Effector memory CD4-positive, alpha-beta T cell (primary cell): ENCODE results near the gene CSMD2.

Experiments
- DNase-seq, 3 donors: peaks; one replicate each; pipeline ENCODE4 v3.0.0-alpha.2; 2020
- H3K27ac ChIP-seq: 2 replicates; pipeline ENCODE4 v1.7.0; 2013; ENCODE audit warnings: mild to moderate bottlenecking, low read length, moderate library complexity; ENCODE audit not compliant: insufficient read depth, poor library complexity, severe bottlenecking
- H3K27me3 ChIP-seq: replicated peaks from 2 replicates; pipeline ENCODE4 v1.7.0; 2013; ENCODE audit warnings: mild to moderate bottlenecking, low read length; ENCODE audit not compliant: insufficient read depth, control insufficient read depth, poor library complexity, severe bottlenecking
- H3K36me3 ChIP-seq: 2 replicates; pipeline ENCODE4 v1.7.0; 2013; ENCODE audit warnings: mild to moderate bottlenecking, low read length, moderate library complexity; ENCODE audit not compliant: control insufficient read depth, insufficient read depth
- H3K4me1 ChIP-seq: 2 replicates; pipeline ENCODE4 v1.7.0; 2013; ENCODE audit warnings: low read length, mild to moderate bottlenecking; ENCODE audit not compliant: control insufficient read depth, insufficient read depth, poor library complexity, severe bottlenecking
- H3K4me3 ChIP-seq: 2 replicates; pipeline ENCODE4 v1.7.0; 2013; ENCODE audit warnings: low read length, low read depth, mild to moderate bottlenecking; ENCODE audit not compliant: insufficient read depth, poor library complexity, severe bottlenecking
- H3K9me3 ChIP-seq: 2 replicates; pipeline ENCODE4 v1.7.0; 2013; ENCODE audit warnings: mild to moderate bottlenecking, low read length, moderate library complexity; ENCODE audit not compliant: control insufficient read depth

Gene CSMD2

DNA sequence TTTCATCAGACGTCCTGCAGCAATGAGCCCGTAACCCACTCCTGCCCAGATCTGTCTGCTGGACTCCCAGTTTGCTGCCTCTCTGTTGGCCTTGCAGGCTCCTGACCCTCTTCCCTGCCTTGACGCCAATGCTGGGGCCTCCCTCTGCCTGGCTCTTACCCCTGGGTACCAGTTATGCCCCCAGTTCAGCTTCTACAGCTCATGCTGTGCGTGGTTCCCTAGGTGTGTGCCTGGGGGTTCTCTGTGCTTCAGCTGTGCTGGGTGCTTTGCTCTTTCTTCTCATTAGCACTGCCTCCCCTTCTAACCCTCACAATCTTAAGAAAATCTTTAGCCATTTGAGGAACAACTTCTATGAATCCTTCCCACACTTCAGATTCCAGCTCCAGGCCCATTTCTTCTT, 541.2 kb downstream of the CSMD2 start:
- Histone ChIP-seq H3K27me3 (peaks cover 4% of the 10 kb centered on the region), H3K4me3 (no peak overlapping the region), H3K9me3 (no peaks in the 10 kb centered on the region), H3K36me3 (no peaks in the 10 kb centered on the region), H3K4me1 (no peaks in the 10 kb centered on the region), H3K27ac (no peak overlapping the region)
- DNase-seq, result no peak

DNA sequence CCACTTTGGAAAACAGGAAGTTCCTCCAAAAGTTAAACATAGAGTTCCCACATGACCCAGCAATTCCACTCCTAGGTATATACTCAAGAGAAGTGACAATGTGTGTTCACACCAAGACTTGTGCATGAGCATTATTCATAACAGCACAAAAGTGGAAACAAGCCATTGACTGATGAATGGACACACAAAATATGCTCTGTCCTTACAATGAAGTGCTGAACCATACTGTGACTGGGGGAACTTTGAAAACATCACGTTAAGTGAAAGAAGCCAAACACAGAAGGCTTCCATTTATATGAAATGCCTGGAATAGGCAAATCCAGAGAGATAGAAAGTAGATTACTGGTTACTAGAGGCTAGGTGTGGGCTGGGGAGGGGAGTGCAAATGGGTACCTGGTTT, 542.3 kb downstream of the CSMD2 start:
- no peaks in the 10 kb centered on the region for H3K9me3 ChIP-seq
- no peak overlapping the region for H3K4me3 ChIP-seq
- no peak overlapping the region for H3K27ac ChIP-seq
- DNase-seq, result no peak
- H3K27me3 ChIP-seq, result peaks cover 4% of the 10 kb centered on the region
- no peaks in the 10 kb centered on the region for H3K36me3 ChIP-seq
- H3K4me1 ChIP-seq, result no peaks in the 10 kb centered on the region

DNA sequence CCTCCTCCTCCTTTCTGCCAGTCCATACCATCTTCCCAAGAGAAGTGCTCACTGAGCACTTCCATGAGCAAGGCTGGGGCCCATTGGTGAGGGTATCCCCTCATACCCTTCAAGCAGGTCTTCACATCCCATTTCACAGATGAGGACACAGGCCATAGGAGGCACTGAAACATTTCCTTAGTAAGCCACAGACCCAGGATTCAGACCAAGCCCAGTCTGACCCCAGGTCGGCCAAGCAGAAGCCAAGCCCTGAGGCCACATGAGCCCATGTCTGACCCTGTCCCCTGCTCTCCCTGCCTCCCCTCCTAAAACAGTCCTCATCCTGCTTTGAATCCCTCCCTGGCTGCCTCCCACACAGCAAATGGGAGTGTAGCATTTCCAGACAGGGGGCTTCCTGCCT, 546.4 kb downstream of the CSMD2 start:
- H3K4me1 ChIP-seq, result no peaks in the 10 kb centered on the region
- H3K27me3 ChIP-seq, result peaks cover 1% of the 10 kb centered on the region
- no peak for DNase-seq
- no peak overlapping the region for H3K4me3 ChIP-seq
- H3K9me3 ChIP-seq, result no peaks in the 10 kb centered on the region
- no peak overlapping the region for H3K27ac ChIP-seq
- no peaks in the 10 kb centered on the region for H3K36me3 ChIP-seq

GRCh38 chr1:33617451-33617850, 547.6 kb downstream of the CSMD2 start:
- Histone ChIP-seq H3K4me3 (no peak overlapping the region), H3K36me3 (no peaks in the 10 kb centered on the region), H3K27ac (no peak overlapping the region), H3K4me1 (no peaks in the 10 kb centered on the region), H3K9me3 (no peaks in the 10 kb centered on the region), H3K27me3 (peaks cover 3% of the 10 kb centered on the region)
- DNase-seq, result no peak

DNA sequence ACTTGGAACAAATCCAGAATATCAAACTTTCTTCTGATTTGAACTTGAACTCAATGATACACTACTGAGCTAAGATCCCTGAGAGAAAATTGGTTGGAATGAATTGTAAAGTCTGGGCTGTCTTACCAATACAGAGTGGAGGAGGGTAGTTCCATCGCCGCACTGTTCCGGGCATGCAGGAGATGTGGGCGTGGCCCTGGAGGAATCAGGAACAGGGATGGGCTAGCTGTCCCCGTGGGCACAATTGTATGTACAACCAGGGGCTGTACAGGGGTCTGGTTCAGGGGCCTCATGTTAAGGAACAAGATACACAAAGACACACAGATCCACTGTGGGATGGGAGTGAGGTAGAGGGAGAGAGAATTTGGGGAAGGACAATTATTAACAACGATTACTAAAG, 548.2 kb downstream of the CSMD2 start:
- DNase-seq, result no peak
- no peaks in the 10 kb centered on the region for H3K4me1 ChIP-seq
- no peaks in the 10 kb centered on the region for H3K9me3 ChIP-seq
- peaks cover 3% of the 10 kb centered on the region for H3K27me3 ChIP-seq
- H3K36me3 ChIP-seq, result no peaks in the 10 kb centered on the region
- H3K4me3 ChIP-seq, result no peak overlapping the region
- no peak overlapping the region for H3K27ac ChIP-seq

DNA sequence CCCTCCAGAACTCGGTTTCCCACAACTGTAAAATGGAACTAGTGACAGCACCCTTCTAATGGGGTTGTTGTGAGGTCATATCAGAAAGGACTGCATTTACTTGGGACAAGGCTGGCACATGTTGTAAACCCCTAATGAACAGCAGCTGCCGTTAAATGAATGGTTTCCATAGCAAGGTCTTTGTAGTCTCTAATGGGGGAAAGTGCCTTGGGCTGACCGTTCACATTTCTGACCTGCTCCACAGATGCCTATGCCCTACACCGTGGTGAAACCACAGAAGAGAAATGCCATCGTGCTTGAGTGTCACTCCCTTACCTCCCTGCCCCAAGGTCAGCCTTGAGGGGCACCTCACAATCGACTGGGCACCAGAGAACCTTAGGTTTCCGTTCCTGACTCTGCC, 549.5 kb downstream of the CSMD2 start:
- Histone ChIP-seq H3K27me3 (peaks cover 3% of the 10 kb centered on the region), H3K27ac (no peak overlapping the region), H3K4me1 (no peaks in the 10 kb centered on the region), H3K9me3 (no peaks in the 10 kb centered on the region), H3K4me3 (no peak overlapping the region), H3K36me3 (no peaks in the 10 kb centered on the region)
- DNase-seq, result no peak

DNA sequence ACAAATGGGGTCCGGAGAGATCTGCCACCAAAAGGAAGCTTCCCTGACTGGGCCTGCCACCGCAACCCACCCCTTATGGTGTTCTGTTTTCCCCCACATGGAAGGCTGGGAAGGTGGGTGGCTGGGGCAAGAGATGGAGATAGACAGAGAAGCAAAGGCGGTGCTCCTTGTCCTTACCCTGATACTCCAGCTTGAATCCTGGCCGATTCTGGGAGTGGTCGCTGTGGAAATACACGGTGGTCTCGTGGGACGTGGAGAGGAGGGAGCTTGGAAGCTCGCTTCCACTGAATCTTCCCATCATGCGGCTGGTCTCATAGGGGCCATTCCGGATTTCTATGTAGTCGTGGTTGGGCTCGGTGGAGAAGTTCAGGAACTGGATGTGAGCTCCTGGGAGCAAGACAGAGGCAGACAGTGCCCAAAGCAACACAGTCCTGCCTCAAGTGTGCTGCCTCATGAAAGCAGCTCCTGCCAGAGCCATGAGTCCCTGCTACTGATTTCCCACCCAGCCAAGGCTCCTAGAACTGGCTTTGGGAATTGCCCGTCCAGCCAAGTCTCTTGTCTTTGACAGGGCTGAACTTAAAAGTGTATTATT, 554.1 kb downstream of the CSMD2 start:
- H3K36me3 ChIP-seq, result no peaks in the 10 kb centered on the region
- H3K4me1 ChIP-seq, result no peaks in the 10 kb centered on the region
- no peak overlapping the region for H3K27ac ChIP-seq
- H3K9me3 ChIP-seq, result no peaks in the 10 kb centered on the region
- H3K27me3 ChIP-seq, result peaks cover 3% of the 10 kb centered on the region
- H3K4me3 ChIP-seq, result no peak overlapping the region
- no peak for DNase-seq

GRCh38 chr1:33610391-33610790, 554.6 kb downstream of the CSMD2 start:
- H3K27me3 ChIP-seq, result peaks cover 3% of the 10 kb centered on the region
- DNase-seq, result no peak
- H3K9me3 ChIP-seq, result no peaks in the 10 kb centered on the region
- H3K4me3 ChIP-seq, result no peak overlapping the region
- H3K4me1 ChIP-seq, result no peaks in the 10 kb centered on the region
- no peak overlapping the region for H3K27ac ChIP-seq
- no peaks in the 10 kb centered on the region for H3K36me3 ChIP-seq

- Histone ChIP-seq H3K4me1 (no peaks in the 10 kb centered on the region), H3K27ac (no peak overlapping the region), H3K9me3 (no peaks in the 10 kb centered on the region), H3K36me3 (no peaks in the 10 kb centered on the region), H3K4me3 (no peak overlapping the region), H3K27me3 (peaks cover 3% of the 10 kb centered on the region)
- no peak for DNase-seq
Observed at GRCh38 chr1:33609739-33610138, 555.3 kb downstream of the CSMD2 start.

GRCh38 chr1:33608825-33609400, 556.1 kb downstream of the CSMD2 start:
- DNase-seq, result no peak
- no peak overlapping the region for H3K27ac ChIP-seq

More at GRCh38 chr1:33608825-33609400, 556.1 kb downstream of the CSMD2 start:
- Histone ChIP-seq H3K27me3 (peaks cover 3% of the 10 kb centered on the region), H3K36me3 (no peaks in the 10 kb centered on the region), H3K9me3 (no peaks in the 10 kb centered on the region), H3K4me3 (no peak overlapping the region), H3K4me1 (no peaks in the 10 kb centered on the region)
